ENCODE measurements around the gene PKP3.
"Not testable (repeated sequence)": the region's sequence is repeated elsewhere in the genome, so short reads cannot be mapped to it uniquely, and the experiment has no call there.

Gene PKP3

GRCh38 chr11:413120-414081, 19.4 kb downstream of the PKP3 start:
- no peak for DNase-seq

- DNase-seq, result no peak
These were observed 20.4 kb downstream of the PKP3 start for GRCh38 chr11:414318-414857.

GRCh38 chr11:415640-416041, 21.6 kb downstream of the PKP3 start:
- DNase-seq, result no peak

GRCh38 chr11:416051-416756, 22.2 kb downstream of the PKP3 start:
- no peak for DNase-seq

GRCh38 chr11:416757-417621, 23.0 kb downstream of the PKP3 start:
- peak; percentile 47 for DNase-seq

GRCh38 chr11:417652-418342, 23.8 kb downstream of the PKP3 start:
- no peak for DNase-seq

GRCh38 chr11:418343-419247, 24.6 kb downstream of the PKP3 start:
- no peak for DNase-seq

GRCh38 chr11:419248-420005, 25.4 kb downstream of the PKP3 start:
- DNase-seq, result no peak

- no peak for DNase-seq
These were observed 26.3 kb downstream of the PKP3 start for GRCh38 chr11:420054-420910.

GRCh38 chr11:420911-421321, 26.9 kb downstream of the PKP3 start:
- no peak for DNase-seq

GRCh38 chr11:422249-422656, 28.2 kb downstream of the PKP3 start:
- DNase-seq, result no peak

GRCh38 chr11:424232-424631, 30.2 kb downstream of the PKP3 start:
- DNase-seq, result no peak

GRCh38 chr11:424766-425165, 30.8 kb downstream of the PKP3 start:
- not testable (repeated sequence) for DNase-seq

GRCh38 chr11:425301-425700, 31.3 kb downstream of the PKP3 start:
- no peak for DNase-seq

GRCh38 chr11:426851-427250, 32.8 kb downstream of the PKP3 start:
- no peak for DNase-seq

- no peak for DNase-seq
These were observed 34.3 kb downstream of the PKP3 start for GRCh38 chr11:428295-428694.

- DNase-seq, result no peak
These were observed 35.4 kb downstream of the PKP3 start for GRCh38 chr11:429391-429790.

GRCh38 chr11:429931-430456, 36.0 kb downstream of the PKP3 start:
- no peak for DNase-seq

GRCh38 chr11:431921-432320, 37.9 kb downstream of the PKP3 start:
- DNase-seq, result no peak

Measured in stimulated activated CD4-positive, alpha-beta T cell treated with anti-CD3 and anti-CD28 coated beads, Interleukin-4, amount 100 ng/mL, for 1 hour (primary cell).